Astrocyte of the cerebellum (primary cell): ENCODE data around the gene SLC66A1.

Experiments
- DNase-seq: peaks from one replicate; pipeline ENCODE4 v3.0.0-alpha.2; 2011; ENCODE audit warnings: low read depth
- H3K4me3 ChIP-seq: 2 replicates; pipeline ENCODE4 v1.5.1; 2011; ENCODE audit warnings: mild to moderate bottlenecking, low read depth, low read length, moderate library complexity
- in situ Hi-C: cut with HindIII; loops from 2 replicates; pipeline ENCODE4 v1.10.0; 2017; ENCODE audit warnings: low sequenced_read_pairs
- TF ChIP-seq, protein P1 (sequence below): IDR thresholded peaks from 2 replicates; pipeline ENCODE4 v1.5.1; 2012; ENCODE audit warnings: low read length, low read depth, moderate library complexity, mild to moderate bottlenecking; ENCODE audit errors: missing control alignments

The SLC66A1 gene

GRCh38 chr1:19339214-19339861 is 27.2 kb downstream of the SLC66A1 start:
- in situ Hi-C loops = no loop called here
- TF ChIP-seq, protein P1, sequence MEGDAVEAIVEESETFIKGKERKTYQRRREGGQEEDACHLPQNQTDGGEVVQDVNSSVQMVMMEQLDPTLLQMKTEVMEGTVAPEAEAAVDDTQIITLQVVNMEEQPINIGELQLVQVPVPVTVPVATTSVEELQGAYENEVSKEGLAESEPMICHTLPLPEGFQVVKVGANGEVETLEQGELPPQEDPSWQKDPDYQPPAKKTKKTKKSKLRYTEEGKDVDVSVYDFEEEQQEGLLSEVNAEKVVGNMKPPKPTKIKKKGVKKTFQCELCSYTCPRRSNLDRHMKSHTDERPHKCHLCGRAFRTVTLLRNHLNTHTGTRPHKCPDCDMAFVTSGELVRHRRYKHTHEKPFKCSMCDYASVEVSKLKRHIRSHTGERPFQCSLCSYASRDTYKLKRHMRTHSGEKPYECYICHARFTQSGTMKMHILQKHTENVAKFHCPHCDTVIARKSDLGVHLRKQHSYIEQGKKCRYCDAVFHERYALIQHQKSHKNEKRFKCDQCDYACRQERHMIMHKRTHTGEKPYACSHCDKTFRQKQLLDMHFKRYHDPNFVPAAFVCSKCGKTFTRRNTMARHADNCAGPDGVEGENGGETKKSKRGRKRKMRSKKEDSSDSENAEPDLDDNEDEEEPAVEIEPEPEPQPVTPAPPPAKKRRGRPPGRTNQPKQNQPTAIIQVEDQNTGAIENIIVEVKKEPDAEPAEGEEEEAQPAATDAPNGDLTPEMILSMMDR = no peak
- no peak for DNase-seq
- H3K4me3 ChIP-seq = no peak overlapping the region

GRCh38 chr1:19340387-19340937 is 28.3 kb downstream of the SLC66A1 start:
- TF ChIP-seq, protein P1 = no peak
- no peak for DNase-seq
- no peak overlapping the region for H3K4me3 ChIP-seq
- in situ Hi-C loops = loop anchor here (5.0 kb wide), 1 partner anchor 37 kb away; no protein-coding TSS in a partner anchor

DNA sequence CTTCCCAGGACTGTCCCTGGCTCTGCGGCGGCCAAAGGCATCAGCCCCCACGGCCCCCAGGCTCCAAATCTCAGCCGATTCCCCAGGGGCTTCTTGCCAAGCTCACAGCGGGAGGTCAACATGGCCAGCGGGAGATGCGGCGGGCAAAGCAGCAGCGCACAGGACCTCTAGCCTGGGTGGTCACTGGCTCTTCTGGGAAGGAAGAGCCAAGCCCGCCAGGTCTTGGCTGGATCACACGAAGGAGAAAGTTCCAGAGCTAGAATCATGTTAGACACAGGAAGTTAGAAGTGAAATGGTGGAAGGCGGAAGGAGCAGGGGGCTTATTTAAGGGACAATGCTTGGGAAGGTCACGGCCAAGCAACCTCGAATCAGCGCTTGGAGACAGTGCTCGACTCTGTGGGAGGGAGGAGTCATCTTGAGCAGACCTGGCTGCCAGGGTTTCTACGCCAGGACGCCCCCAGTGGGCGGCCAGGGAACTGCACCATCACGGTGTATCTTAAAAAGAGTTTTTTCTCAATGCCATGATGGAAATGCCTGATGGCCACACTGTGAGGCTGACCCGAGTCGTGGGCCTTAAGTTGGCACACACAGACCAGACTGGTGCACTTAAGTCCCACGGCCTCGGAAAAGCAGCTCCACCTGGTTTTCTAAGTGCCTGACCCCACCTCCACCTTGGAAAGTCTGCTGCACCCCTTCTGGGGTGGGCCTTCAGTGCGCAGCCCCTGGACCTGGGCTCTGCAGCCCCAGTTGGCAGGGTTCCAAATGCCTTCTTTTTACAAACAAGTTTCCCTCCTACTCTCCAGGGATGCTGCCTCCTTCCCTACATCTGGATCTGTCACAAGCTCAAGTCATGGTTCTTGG is 29.3 kb downstream of the SLC66A1 start:
- TF ChIP-seq, protein P1 = peak; percentile 95
- H3K4me3 ChIP-seq = no peak overlapping the region
- in situ Hi-C loops = loop anchor here (5.0 kb wide), 1 partner anchor 36 kb away; no protein-coding TSS in a partner anchor
- peak; percentile 33 for DNase-seq

- in situ Hi-C loops = loop anchor here (5.0 kb wide), 1 partner anchor 35 kb away; no protein-coding TSS in a partner anchor
- no peak overlapping the region for H3K4me3 ChIP-seq
- no peak for DNase-seq
- TF ChIP-seq, protein P1 = no peak
These were observed 30.1 kb downstream of the SLC66A1 start for GRCh38 chr1:19342062-19342750.

DNA sequence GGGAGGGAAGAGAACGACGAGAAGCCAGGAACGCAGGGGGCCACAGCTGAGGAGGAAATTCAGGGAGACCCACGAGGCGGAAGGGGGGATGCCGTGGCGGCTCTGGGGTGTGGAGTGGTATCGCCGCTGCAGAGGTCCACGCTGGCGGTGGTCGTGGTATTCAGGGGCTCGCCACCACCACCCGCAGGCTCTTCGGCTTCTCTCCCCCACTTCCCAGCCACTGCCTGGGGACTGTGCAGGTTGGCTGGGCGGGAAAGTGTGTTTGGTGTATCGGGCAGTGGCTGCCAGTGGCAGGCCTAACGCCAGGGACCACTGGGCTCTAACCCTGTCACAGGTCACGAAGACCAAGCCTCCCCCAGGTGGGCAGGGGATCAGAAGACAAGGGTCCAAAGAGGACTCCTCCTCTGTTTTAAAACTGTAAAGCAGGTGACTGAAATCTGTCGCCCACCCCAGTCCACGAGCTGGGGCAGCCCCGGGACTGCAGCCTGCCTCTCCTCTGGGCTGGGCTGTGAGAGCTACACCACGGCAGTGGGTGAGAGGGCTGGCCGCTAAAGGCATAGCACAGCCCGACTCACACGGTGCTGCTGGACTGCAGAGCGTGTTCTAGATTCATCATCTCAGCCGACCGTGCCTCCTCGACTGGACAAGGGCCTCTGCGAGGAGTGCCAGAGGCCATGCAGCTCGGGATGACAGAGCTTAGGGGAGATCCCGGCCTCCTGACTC is 30.9 kb downstream of the SLC66A1 start:
- in situ Hi-C loops = loop anchor here (5.0 kb wide), 1 partner anchor 34 kb away; no protein-coding TSS in a partner anchor
- no peak for DNase-seq
- TF ChIP-seq, protein P1 = no peak
- no peak overlapping the region for H3K4me3 ChIP-seq
